Renal cortex interstitium (tissue), 11 donors: ENCODE data around the gene BNIP3. TPM values are rescaled to one million over a fixed set of nuclear protein-coding genes. Genes with fewer than 3 reads are reported as not detected.
"Not testable (repeated sequence)": the region's sequence is repeated elsewhere in the genome, so short reads cannot be mapped to it uniquely, and the experiment has no call there.

Source experiments
- DNase-seq, 11 donors: peaks; one replicate each; pipeline ENCODE4 v3.0.0-alpha.2; 2013; ENCODE audit warnings: low read depth in 9 of 11, low spot score in 4 of 11; ENCODE audit errors: extremely low read depth in 1 of 11
- polyA plus RNA-seq, 3 donors: library from polyadenylated mRNA; unstranded; fragments of 120-200 nt; gene quantifications; one replicate each; pipeline ENCODE4 v1.2.1, GENCODE V29; 2013; ENCODE audit not compliant: insufficient read length in 3 of 3

Gene BNIP3
- polyA plus RNA-seq, 3 donors = 80.1 to 114 (median 83.1) TPM

- no peak for DNase-seq
Observed at GRCh38 chr10:132009575-132009974, 27.9 kb upstream of the BNIP3 start.

GRCh38 chr10:132007681-132008080 lies 26.0 kb upstream of the BNIP3 start:
- no peak for DNase-seq

GRCh38 chr10:132006966-132007365 lies 25.2 kb upstream of the BNIP3 start:
- no peak for DNase-seq

GRCh38 chr10:132005147-132005546 lies 23.4 kb upstream of the BNIP3 start:
- DNase-seq = no peak

GRCh38 chr10:132004052-132004451 lies 22.3 kb upstream of the BNIP3 start:
- DNase-seq = no peak

GRCh38 chr10:132003282-132003924 lies 21.7 kb upstream of the BNIP3 start:
- no peak for DNase-seq

- no peak for DNase-seq
Observed at GRCh38 chr10:132002004-132002403, 20.3 kb upstream of the BNIP3 start.

GRCh38 chr10:132001238-132001972 lies 19.7 kb upstream of the BNIP3 start:
- DNase-seq = no peak

GRCh38 chr10:131998845-131999681 lies 17.3 kb upstream of the BNIP3 start:
- no peak for DNase-seq

- DNase-seq = no peak
Observed at GRCh38 chr10:131998050-131998844, 16.5 kb upstream of the BNIP3 start.

GRCh38 chr10:131997366-131998049 lies 15.8 kb upstream of the BNIP3 start:
- DNase-seq = no peak

GRCh38 chr10:131996466-131997365 lies 15.0 kb upstream of the BNIP3 start:
- DNase-seq = no peak

GRCh38 chr10:131994435-131994834 lies 12.7 kb upstream of the BNIP3 start:
- no peak for DNase-seq

- no peak for DNase-seq
Observed at GRCh38 chr10:131993275-131993674, 11.6 kb upstream of the BNIP3 start.

- no peak for DNase-seq
Observed at GRCh38 chr10:131991726-131992125, 10.0 kb upstream of the BNIP3 start.

- DNase-seq = not testable (repeated sequence)
Observed at GRCh38 chr10:131987786-131988185, 6.1 kb upstream of the BNIP3 start.

- not testable (repeated sequence) for DNase-seq
Observed at GRCh38 chr10:131987301-131987700, 5.6 kb upstream of the BNIP3 start.

- not testable (repeated sequence) for DNase-seq
Observed at GRCh38 chr10:131986851-131987250, 5.1 kb upstream of the BNIP3 start.
